GM19455 (cell line): ENCODE results near the gene ATG14.
"Not testable (repeated sequence)": the region's sequence is repeated elsewhere in the genome, so short reads cannot be mapped to it uniquely, and the experiment has no call there.

Experiments
- ATAC-seq: cut with Tn5 transposase; IDR thresholded peaks from one replicate; pipeline ENCODE4 v1.9.1; 2021; ENCODE audit not compliant: unreplicated experiment

Gene ATG14

DNA sequence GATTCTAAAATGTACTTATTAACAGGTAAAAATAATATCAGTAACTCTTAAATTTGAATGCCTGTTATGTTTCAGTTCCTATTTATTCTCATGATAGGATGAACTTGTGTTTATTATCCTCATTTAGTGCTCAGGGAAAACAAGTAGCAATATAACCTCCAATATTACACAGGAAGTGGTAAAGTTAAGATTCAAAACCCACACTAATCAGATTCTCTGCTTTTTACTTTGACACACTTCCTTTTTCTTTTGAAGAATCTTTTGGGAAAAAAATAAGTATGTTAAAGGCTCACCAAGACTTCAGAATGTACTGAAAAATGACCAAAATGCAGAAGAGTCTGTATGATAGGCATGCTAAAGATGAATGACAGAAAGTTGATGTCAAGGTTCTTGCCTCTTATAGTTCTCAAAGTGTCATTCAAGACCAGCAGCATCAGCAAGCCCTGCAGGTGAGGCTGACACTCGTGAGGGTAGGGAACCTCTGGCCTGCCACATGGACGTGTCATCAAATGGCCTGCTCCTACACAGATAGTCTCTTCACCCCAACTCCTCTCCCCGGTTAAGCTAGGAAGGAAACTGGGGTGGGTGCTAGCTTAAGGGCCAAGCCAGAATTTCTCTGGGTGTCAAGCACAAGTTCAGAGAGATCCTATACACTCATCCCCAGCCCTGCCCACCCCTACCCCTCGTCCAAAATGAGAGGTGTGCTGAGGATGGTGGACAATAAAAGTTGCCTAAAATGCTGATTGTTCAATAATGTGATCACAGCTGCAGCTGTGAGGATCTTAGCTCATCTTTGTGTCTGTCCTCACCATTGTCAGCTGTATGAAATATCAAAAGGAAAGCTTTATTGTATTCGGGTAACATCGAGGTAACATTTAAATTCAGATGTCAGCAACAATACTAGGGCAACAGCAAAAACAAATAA is 22.5 kb upstream of the ATG14 start:
- ATAC-seq: no peak

- ATAC-seq: no peak
Measured at GRCh38 chr14:55432628-55433027, 21.0 kb upstream of the ATG14 start.

- ATAC-seq: no peak
Measured at GRCh38 chr14:55430024-55430690, 18.5 kb upstream of the ATG14 start.

- no peak for ATAC-seq
Measured at GRCh38 chr14:55427439-55427838, 15.8 kb upstream of the ATG14 start.

DNA sequence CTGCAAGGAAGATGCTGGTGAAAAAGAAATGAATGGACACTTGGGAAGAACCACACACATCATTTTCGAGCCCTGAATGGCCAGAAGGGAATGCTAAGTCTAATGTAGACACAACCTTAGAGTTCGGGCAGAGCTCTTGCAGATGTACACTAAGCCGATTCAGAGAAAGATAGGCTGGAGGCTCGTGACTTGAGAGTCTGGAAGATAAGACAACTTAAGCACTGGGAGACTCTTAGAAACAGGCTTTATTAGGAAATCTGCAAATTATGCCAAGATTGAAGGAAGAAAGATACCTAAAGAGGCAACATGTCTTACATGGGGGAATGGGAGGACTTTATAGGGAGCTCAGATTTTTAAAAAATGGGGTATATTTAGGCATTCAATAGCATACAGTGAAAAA is 15.3 kb upstream of the ATG14 start:
- no peak for ATAC-seq

- no peak for ATAC-seq
Measured at GRCh38 chr14:55425091-55425490, 13.5 kb upstream of the ATG14 start.

DNA sequence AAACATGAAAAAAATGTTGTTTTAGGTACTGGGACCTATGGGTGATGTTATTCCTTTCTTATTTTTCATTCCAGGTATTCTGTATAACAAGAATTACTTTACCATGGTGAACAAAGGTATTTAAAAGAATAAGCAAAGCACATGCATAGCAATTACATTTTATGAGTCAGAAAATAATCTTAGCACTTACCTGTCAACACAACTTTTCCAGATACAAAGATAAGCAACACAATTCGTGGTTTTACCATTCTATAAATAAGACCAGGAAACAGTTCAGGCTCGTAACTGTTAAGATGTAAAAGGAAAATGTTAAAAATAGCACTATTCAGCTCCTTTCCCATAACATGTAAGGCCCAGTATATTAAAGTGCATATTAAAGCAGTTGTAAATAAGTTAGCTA is 12.3 kb upstream of the ATG14 start:
- no peak for ATAC-seq

- not testable (repeated sequence) for ATAC-seq
Measured at GRCh38 chr14:55422338-55422737, 10.7 kb upstream of the ATG14 start.

GRCh38 chr14:55419663-55420062 is 8.0 kb upstream of the ATG14 start:
- no peak for ATAC-seq

DNA sequence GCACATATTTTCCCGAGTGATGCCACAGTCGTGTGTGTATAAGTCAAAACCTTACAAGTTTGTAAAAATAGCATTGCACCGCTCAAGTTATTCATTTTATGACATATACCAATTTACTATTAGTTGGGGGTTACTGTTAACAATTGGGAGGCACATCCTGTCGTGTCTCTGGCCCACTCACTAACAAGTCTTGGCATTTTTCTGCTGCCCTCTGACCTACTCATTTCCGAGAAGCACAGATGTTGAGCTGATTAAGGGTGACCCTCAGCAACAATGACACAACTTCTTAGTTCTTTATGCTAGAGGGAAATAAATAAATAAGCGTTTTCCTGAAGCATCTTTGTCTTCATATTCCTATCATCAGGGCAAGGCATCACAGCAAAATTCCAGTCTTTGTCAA is 6.8 kb upstream of the ATG14 start:
- no peak for ATAC-seq

GRCh38 chr14:55417955-55418354 is 6.3 kb upstream of the ATG14 start:
- ATAC-seq: no peak

GRCh38 chr14:55416866-55417265 is 5.2 kb upstream of the ATG14 start:
- ATAC-seq: no peak

- no peak for ATAC-seq
Measured at GRCh38 chr14:55414551-55414950, 2.9 kb upstream of the ATG14 start.

DNA sequence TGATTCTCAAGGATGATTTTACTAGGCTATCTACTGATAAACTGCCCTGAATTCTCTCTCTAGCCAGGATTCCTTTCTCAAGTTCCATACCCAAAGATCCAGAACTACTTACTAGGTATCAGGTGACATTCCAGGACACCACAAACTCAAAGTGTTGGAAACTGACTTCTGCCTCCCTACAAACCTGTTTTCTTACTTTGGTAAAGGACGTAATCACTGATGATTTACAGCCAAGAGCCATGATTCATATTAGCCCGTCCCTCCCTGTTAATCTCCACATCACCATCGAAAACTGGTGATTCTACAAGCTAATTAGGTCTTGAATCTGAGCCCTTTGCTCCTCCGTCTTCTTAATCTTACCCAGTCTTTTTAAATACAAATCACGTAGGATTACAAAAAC is 1.0 kb upstream of the ATG14 start:
- ATAC-seq: no peak

GRCh38 chr14:55410876-55411275 is 754 bp downstream of the ATG14 start:
- ATAC-seq: no peak

- no peak for ATAC-seq
Measured at GRCh38 chr14:55404173-55404854, 7.3 kb downstream of the ATG14 start.

DNA sequence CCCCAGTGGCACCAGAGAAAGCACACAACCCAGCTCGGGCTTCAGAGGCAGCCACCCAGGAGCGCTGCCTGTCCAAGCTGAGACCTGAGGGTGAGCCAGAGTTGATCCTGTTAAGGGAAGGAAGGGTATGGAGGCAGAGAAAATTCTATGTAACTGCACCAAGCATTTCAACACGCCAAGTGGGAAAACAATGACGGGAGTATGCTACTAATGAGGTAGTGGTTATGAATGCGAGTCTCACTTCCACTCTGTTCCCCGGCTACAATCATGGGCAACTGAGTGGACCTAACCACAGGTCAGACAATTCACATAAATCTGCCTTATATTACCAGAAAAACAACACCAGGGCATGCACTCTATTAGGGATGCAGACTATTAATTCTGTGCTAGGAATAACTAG is 9.9 kb downstream of the ATG14 start:
- ATAC-seq: no peak

- no peak for ATAC-seq
Measured at GRCh38 chr14:55399852-55400251, 11.8 kb downstream of the ATG14 start.

- ATAC-seq: no peak
Measured at GRCh38 chr14:55399183-55399582, 12.4 kb downstream of the ATG14 start.

GRCh38 chr14:55398679-55399078 is 13.0 kb downstream of the ATG14 start:
- ATAC-seq: no peak

DNA sequence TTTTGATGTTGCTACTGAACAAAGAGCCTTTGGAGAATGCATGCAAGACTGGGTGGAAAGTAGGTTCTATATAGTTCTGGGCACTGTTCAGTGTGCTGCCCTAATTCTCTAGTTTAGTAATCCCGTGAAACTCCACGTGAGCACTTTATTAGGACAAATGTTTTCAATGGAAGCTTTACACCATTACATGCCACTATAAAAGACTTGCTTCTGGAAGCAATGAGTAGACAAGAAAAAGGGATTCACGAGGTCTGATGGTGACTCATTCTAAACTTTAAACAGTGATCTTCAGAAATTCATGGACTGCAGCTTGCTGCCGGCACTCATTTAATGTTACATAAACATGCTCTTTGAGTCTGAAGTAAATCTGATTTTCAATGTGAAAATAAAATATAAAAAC is 22.3 kb downstream of the ATG14 start:
- ATAC-seq: no peak

DNA sequence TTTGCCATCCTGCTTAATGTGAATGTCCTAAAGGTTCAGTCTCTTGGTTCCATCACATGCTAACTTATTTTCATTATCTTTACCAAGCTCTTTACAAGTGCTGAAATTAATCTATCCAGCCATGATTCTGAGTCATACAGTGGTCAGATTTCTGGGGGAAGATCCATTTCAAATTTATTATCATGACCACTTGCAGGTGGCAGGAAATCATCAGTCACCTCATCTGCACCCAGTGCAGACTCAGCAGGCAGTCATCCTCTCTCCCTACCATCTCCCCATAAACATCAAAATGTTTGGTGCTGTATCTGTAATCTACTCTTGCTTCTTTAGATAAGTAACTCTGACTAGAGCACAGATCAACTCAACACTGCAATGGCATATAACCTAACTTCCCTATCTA is 23.5 kb downstream of the ATG14 start:
- no peak for ATAC-seq
